Muscle of arm (tissue), 12 donors: ENCODE measurements around the gene CDK18. TPM values are rescaled to one million over a fixed set of nuclear protein-coding genes. Genes with fewer than 3 reads are reported as not detected.
A peak's percentile ranks its signal among the peaks of the same experiment; 100 is the strongest.
"Not testable (repeated sequence)": the region's sequence is repeated elsewhere in the genome, so short reads cannot be mapped to it uniquely, and the experiment has no call there.

Source experiments
- DNase-seq: peaks from one replicate; pipeline ENCODE4 v3.0.0-alpha.2; 2013
- polyA plus RNA-seq, 12 donors: library from polyadenylated mRNA; unstranded; fragments of 120-200 nt; gene quantifications; one replicate each; pipeline ENCODE4 v1.2.1, GENCODE V29; 2013; ENCODE audit not compliant: insufficient read length in 12 of 12

CDK18 gene
- polyA plus RNA-seq, 12 donors, result 5.2 to 14.5 (median 8.0) TPM; not detected in 1

DNA sequence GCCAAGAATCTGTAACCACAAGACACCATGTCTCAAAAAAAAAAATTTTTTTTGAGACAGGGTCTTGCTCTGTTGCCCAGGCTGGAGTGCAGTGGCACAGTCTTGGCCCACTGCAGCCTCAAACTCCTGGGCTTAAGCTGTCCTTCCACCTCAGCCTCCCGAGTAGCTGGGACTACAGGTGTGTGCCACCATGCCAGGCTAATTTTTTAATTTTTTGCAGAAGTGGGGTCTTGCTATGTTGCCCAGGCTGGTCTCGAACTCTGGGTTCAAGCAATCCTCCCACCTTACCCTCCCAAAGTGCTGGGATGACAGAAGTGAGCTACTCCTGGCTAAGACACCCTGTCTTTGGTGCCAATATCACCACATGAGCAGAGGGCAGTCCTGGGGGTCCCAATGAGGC is 25.5 kb upstream of the CDK18 start:
- not testable (repeated sequence) for DNase-seq

GRCh38 chr1:205480349-205480985 is 24.0 kb upstream of the CDK18 start:
- DNase-seq, result no peak

DNA sequence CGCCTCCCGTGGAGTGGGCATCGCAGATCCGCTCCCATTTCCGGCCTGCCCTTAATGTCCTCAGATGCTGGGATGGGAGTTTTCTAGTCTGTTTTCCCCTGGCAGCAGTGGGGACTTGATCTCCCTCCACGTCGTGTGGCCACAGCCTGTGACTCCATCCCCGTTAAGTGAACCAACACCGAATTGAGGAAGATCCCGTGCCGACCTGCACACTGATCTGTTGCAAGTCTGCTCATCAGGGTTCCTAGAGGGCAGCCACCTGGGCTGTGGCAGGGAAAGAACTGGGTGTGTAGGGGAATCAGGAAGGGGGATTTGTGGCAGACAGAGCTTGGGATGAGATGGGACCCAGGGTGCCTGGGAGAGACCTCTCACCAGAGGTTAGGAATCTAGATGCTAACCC is 23.3 kb upstream of the CDK18 start:
- no peak for DNase-seq

- no peak for DNase-seq
These were observed 22.8 kb upstream of the CDK18 start for GRCh38 chr1:205481629-205482151.

GRCh38 chr1:205482587-205482986 is 21.9 kb upstream of the CDK18 start:
- DNase-seq, result not testable (repeated sequence)

GRCh38 chr1:205483372-205483771 is 21.1 kb upstream of the CDK18 start:
- DNase-seq, result no peak

- DNase-seq, result peak; percentile 69
These were observed 19.2 kb upstream of the CDK18 start for GRCh38 chr1:205484985-205485967.

- no peak for DNase-seq
These were observed 18.2 kb upstream of the CDK18 start for GRCh38 chr1:205486258-205486657.

DNA sequence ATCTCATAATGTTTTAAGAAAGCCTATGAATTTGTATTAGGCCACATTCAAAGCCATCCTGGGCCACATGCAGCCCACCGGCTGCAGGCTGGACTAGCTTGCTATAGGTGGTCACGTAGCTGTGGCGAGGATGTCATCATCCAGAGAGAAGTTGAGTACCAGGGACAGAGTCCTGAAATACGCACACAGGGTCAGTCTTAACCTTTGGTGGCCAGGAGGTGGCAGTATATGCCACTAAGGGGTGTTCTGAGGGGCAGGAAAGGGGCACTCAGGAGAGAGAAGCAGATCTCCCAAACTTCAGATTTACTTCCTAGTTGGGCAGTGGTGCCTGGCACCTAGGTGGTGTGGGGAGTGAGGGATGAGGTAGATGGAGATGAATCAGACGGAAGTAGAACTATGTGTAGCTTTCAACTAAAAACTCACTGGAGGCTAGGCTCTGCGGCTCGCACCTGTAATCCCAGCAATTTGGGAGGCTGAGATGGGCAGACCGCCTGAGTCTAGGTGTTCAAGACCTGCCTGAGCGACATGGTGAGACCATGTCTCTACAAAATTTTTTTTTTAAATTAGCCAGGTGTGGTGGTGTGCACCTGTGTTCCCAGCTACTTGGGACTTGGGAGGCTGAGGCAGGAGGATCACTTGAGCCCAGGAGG is 16.3 kb upstream of the CDK18 start:
- peak; percentile 54 for DNase-seq

GRCh38 chr1:205491794-205492193 is 12.7 kb upstream of the CDK18 start:
- no peak for DNase-seq

- no peak for DNase-seq
These were observed 12.2 kb upstream of the CDK18 start for GRCh38 chr1:205492201-205492667.

- DNase-seq, result no peak
These were observed 11.7 kb upstream of the CDK18 start for GRCh38 chr1:205492774-205493173.

GRCh38 chr1:205493241-205494085 is 11.0 kb upstream of the CDK18 start:
- no peak for DNase-seq

GRCh38 chr1:205494115-205494514 is 10.4 kb upstream of the CDK18 start:
- DNase-seq, result no peak

DNA sequence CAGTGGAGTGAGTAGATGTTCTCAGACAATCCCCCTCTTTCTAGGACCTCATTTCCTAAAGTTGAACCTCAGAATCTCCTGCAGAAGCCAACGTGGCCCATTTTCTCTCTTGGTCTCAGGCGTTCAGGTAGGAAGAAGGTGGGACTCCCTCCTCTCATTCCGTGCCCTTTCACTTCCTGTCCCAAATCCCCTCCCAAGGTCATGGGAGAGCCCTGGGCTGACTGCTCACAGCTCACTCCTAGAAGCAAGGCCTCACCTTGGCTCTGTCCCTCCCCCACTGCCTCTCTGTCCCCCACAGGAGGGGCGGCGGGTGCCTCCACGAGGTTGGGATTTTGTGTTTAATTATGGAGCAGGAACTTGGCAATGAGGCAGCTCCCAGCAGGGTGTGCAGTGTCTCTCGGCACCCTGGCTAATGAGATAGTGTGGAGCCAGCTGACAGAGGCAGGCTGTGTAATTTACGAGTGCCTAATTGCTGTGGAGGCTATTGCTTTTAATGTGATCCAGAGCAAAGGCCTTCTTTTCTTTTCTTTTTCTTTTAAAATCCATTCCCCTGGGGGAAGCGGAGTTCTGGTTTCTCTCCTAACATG is 9.1 kb upstream of the CDK18 start:
- DNase-seq, result no peak

GRCh38 chr1:205496661-205497060 is 7.8 kb upstream of the CDK18 start:
- no peak for DNase-seq

GRCh38 chr1:205497351-205497750 is 7.1 kb upstream of the CDK18 start:
- DNase-seq, result no peak

DNA sequence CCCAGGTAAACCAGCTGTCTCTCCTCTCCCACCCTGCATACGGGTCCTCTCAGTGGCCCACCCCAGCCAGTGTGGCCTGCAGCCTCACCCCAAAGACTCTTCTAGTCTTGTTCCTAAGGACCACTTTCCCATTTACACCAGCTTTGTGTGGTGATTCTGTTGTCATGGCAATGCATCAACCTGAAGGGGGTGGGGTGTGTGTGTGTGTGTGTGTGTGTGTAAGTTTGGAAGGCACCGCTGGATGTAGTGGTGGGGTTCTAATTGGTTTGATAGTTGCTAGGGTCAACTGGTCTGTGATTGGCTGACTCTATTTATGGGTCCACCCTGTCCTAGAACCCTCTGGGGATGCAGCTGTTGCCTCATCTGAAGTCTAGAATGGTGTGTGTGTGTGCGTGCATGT is 4.7 kb upstream of the CDK18 start:
- no peak for DNase-seq

- no peak for DNase-seq
These were observed 3.9 kb upstream of the CDK18 start for GRCh38 chr1:205500240-205501233.
